ENCODE results near the gene WDFY4.

WDFY4 gene

GRCh38 chr10:48895803-48896195 lies 211.1 kb downstream of the WDFY4 start:
- Histone ChIP-seq H3K23ac (ENCODE audit: low read length) (no peak overlapping the region), H3K9me3 (ENCODE audit: insufficient read depth, low read depth, low read length) (peaks cover under 1% of the 10 kb centered on the region), H3K79me1 (ENCODE audit: low read length) (no peaks in the 10 kb centered on the region), H2AK5ac (ENCODE audit: low read length) (no peak overlapping the region), H3K4ac (ENCODE audit: low read depth, low read length) (no peak overlapping the region), H2AFZ (ENCODE audit: insufficient read depth, low read length, poor library complexity) (no peak overlapping the region), H4K12ac (ENCODE audit: low read depth, low read length) (no peak overlapping the region), H3K4me1 (ENCODE audit: control insufficient read depth in 1 of 2, insufficient read depth in 2 of 2, low read length in 2 of 2) (no peaks in the 10 kb centered on the region), H3K14ac (ENCODE audit: low read length) (no peak overlapping the region), H3K27ac (ENCODE audit: low read depth, low read length) (no peak overlapping the region), H4K91ac (ENCODE audit: low read depth, low read length) (no peak overlapping the region), H4K8ac (ENCODE audit: low read depth, low read length) (no peak overlapping the region), H3K4me3 (ENCODE audit: low read depth, low read length) (no peak overlapping the region), H3K18ac (ENCODE audit: low read length) (no peak overlapping the region), H2BK5ac (ENCODE audit: low read depth, low read length, poor library complexity) (no peak overlapping the region), H3K9ac (ENCODE audit: low read length) (no peak overlapping the region), H3K4me2 (ENCODE audit: low read length) (no peak overlapping the region), H3K27me3 (ENCODE audit: insufficient read depth, low read length) (no peaks in the 10 kb centered on the region), H2BK120ac (ENCODE audit: insufficient read depth, low read length, poor library complexity) (no peak overlapping the region), H2BK12ac (ENCODE audit: low read length) (no peak overlapping the region), H3K79me2 (ENCODE audit: control insufficient read depth, insufficient read depth, low read length, poor library complexity) (no peaks in the 10 kb centered on the region), H3K36me3 (ENCODE audit: control insufficient read depth in 1 of 2, insufficient read depth in 2 of 2, low read length in 2 of 2) (no peaks in the 10 kb centered on the region)
- WGBS (ENCODE audit: extremely low coverage, insufficient coverage, insufficient read length): no CpG with 5 or more reads among the region's 3 CpGs
- DNase-seq: no peak

- H3K36me3 ChIP-seq (ENCODE audit: control insufficient read depth in 1 of 2, insufficient read depth in 2 of 2, low read length in 2 of 2): no peaks in the 10 kb centered on the region
- H2BK12ac ChIP-seq (ENCODE audit: low read length): no peak overlapping the region
- no peak overlapping the region for H3K9ac ChIP-seq (ENCODE audit: low read length)
- H3K4ac ChIP-seq (ENCODE audit: low read depth, low read length): no peak overlapping the region
- no peak overlapping the region for H3K23ac ChIP-seq (ENCODE audit: low read length)
- no peak overlapping the region for H3K18ac ChIP-seq (ENCODE audit: low read length)
- H3K79me1 ChIP-seq (ENCODE audit: low read length): no peaks in the 10 kb centered on the region
- no peak overlapping the region for H2BK120ac ChIP-seq (ENCODE audit: insufficient read depth, low read length, poor library complexity)
- no peaks in the 10 kb centered on the region for H3K4me1 ChIP-seq (ENCODE audit: control insufficient read depth in 1 of 2, insufficient read depth in 2 of 2, low read length in 2 of 2)
- H3K27ac ChIP-seq (ENCODE audit: low read depth, low read length): no peak overlapping the region
- H3K27me3 ChIP-seq (ENCODE audit: insufficient read depth, low read length): no peaks in the 10 kb centered on the region
- DNase-seq: no peak
- H4K91ac ChIP-seq (ENCODE audit: low read depth, low read length): no peak overlapping the region
- H3K4me3 ChIP-seq (ENCODE audit: low read depth, low read length): no peak overlapping the region
- H4K12ac ChIP-seq (ENCODE audit: low read depth, low read length): no peak overlapping the region
- H3K14ac ChIP-seq (ENCODE audit: low read length): no peak overlapping the region
- no CpG with 5 or more reads among the region's 13 CpGs for WGBS (ENCODE audit: extremely low coverage, insufficient coverage, insufficient read length)
- H4K8ac ChIP-seq (ENCODE audit: low read depth, low read length): no peak overlapping the region
- no peak overlapping the region for H2AFZ ChIP-seq (ENCODE audit: insufficient read depth, low read length, poor library complexity)
- peaks cover 2% of the 10 kb centered on the region for H3K9me3 ChIP-seq (ENCODE audit: insufficient read depth, low read depth, low read length)
- H3K79me2 ChIP-seq (ENCODE audit: control insufficient read depth, insufficient read depth, low read length, poor library complexity): no peaks in the 10 kb centered on the region
- H2BK5ac ChIP-seq (ENCODE audit: low read depth, low read length, poor library complexity): no peak overlapping the region
- no peak overlapping the region for H3K4me2 ChIP-seq (ENCODE audit: low read length)
- no peak overlapping the region for H2AK5ac ChIP-seq (ENCODE audit: low read length)
Observed at GRCh38 chr10:48896756-48897440, 212.2 kb downstream of the WDFY4 start.

GRCh38 chr10:48897441-48897790 lies 212.7 kb downstream of the WDFY4 start:
- H4K12ac ChIP-seq (ENCODE audit: low read depth, low read length): no peak overlapping the region
- no peak overlapping the region for H3K18ac ChIP-seq (ENCODE audit: low read length)
- H3K36me3 ChIP-seq (ENCODE audit: control insufficient read depth in 1 of 2, insufficient read depth in 2 of 2, low read length in 2 of 2): no peaks in the 10 kb centered on the region
- no peak overlapping the region for H4K91ac ChIP-seq (ENCODE audit: low read depth, low read length)
- no peak overlapping the region for H2BK120ac ChIP-seq (ENCODE audit: insufficient read depth, low read length, poor library complexity)
- H3K4me1 ChIP-seq (ENCODE audit: control insufficient read depth in 1 of 2, insufficient read depth in 2 of 2, low read length in 2 of 2): no peaks in the 10 kb centered on the region
- H3K14ac ChIP-seq (ENCODE audit: low read length): no peak overlapping the region
- no peaks in the 10 kb centered on the region for H3K79me1 ChIP-seq (ENCODE audit: low read length)
- no peak overlapping the region for H3K9ac ChIP-seq (ENCODE audit: low read length)
- no peak overlapping the region for H2BK5ac ChIP-seq (ENCODE audit: low read depth, low read length, poor library complexity)
- no peaks in the 10 kb centered on the region for H3K27me3 ChIP-seq (ENCODE audit: insufficient read depth, low read length)
- H2BK12ac ChIP-seq (ENCODE audit: low read length): no peak overlapping the region
- no peak overlapping the region for H3K23ac ChIP-seq (ENCODE audit: low read length)
- H3K4me2 ChIP-seq (ENCODE audit: low read length): no peak overlapping the region
- H3K9me3 ChIP-seq (ENCODE audit: insufficient read depth, low read depth, low read length): peaks cover 2% of the 10 kb centered on the region
- no peak overlapping the region for H2AK5ac ChIP-seq (ENCODE audit: low read length)
- H3K79me2 ChIP-seq (ENCODE audit: control insufficient read depth, insufficient read depth, low read length, poor library complexity): no peaks in the 10 kb centered on the region
- H3K4ac ChIP-seq (ENCODE audit: low read depth, low read length): no peak overlapping the region
- no peak overlapping the region for H2AFZ ChIP-seq (ENCODE audit: insufficient read depth, low read length, poor library complexity)
- no peak for DNase-seq
- WGBS (ENCODE audit: extremely low coverage, insufficient coverage, insufficient read length): no CpG with 5 or more reads among the region's 10 CpGs
- H3K4me3 ChIP-seq (ENCODE audit: low read depth, low read length): no peak overlapping the region
- no peak overlapping the region for H3K27ac ChIP-seq (ENCODE audit: low read depth, low read length)
- H4K8ac ChIP-seq (ENCODE audit: low read depth, low read length): no peak overlapping the region

- Histone ChIP-seq H3K14ac (ENCODE audit: low read length) (no peak overlapping the region), H2BK5ac (ENCODE audit: low read depth, low read length, poor library complexity) (no peak overlapping the region), H3K9me3 (ENCODE audit: insufficient read depth, low read depth, low read length) (peaks cover 2% of the 10 kb centered on the region), H2BK12ac (ENCODE audit: low read length) (no peak overlapping the region), H3K4me1 (ENCODE audit: control insufficient read depth in 1 of 2, insufficient read depth in 2 of 2, low read length in 2 of 2) (no peaks in the 10 kb centered on the region), H3K27ac (ENCODE audit: low read depth, low read length) (no peak overlapping the region), H3K79me2 (ENCODE audit: control insufficient read depth, insufficient read depth, low read length, poor library complexity) (no peaks in the 10 kb centered on the region), H3K4ac (ENCODE audit: low read depth, low read length) (no peak overlapping the region), H3K36me3 (ENCODE audit: control insufficient read depth in 1 of 2, insufficient read depth in 2 of 2, low read length in 2 of 2) (no peaks in the 10 kb centered on the region), H2AK5ac (ENCODE audit: low read length) (no peak overlapping the region), H2AFZ (ENCODE audit: insufficient read depth, low read length, poor library complexity) (no peak overlapping the region), H4K8ac (ENCODE audit: low read depth, low read length) (no peak overlapping the region), H3K18ac (ENCODE audit: low read length) (no peak overlapping the region), H3K4me3 (ENCODE audit: low read depth, low read length) (no peak overlapping the region), H3K79me1 (ENCODE audit: low read length) (no peaks in the 10 kb centered on the region), H3K23ac (ENCODE audit: low read length) (no peak overlapping the region), H4K91ac (ENCODE audit: low read depth, low read length) (no peak overlapping the region), H3K9ac (ENCODE audit: low read length) (no peak overlapping the region), H3K27me3 (ENCODE audit: insufficient read depth, low read length) (no peaks in the 10 kb centered on the region), H3K4me2 (ENCODE audit: low read length) (no peak overlapping the region), H4K12ac (ENCODE audit: low read depth, low read length) (no peak overlapping the region), H2BK120ac (ENCODE audit: insufficient read depth, low read length, poor library complexity) (no peak overlapping the region)
- no peak for DNase-seq
- no CpG with 5 or more reads among the region's 1 CpG for WGBS (ENCODE audit: extremely low coverage, insufficient coverage, insufficient read length)
Observed at GRCh38 chr10:48898426-48898825, 213.8 kb downstream of the WDFY4 start.
